SK-N-SH treated with all-trans-retinoic acid at 6 μM for 48 hours (cell line): ENCODE data around the gene FOXL2NB.

Experiments
- ATAC-seq: fragments of 200-7000 bp; cut with Tn5 transposase; 3 replicates; pipeline ENCODE4 v1.9.1; 2020; ENCODE audit warnings: mild to moderate bottlenecking, moderate library complexity
- BACH2 ChIP-seq: fragments of 250-450 bp; sonication (Bioruptor Pico); IDR thresholded peaks from 2 replicates; pipeline ENCODE4 v1.9.0; 2021; ENCODE audit warnings: mild to moderate bottlenecking, borderline replicate concordance
- CREB5 ChIP-seq: fragments of 250-450 bp; sonication (Bioruptor Pico); IDR thresholded peaks from 2 replicates; pipeline ENCODE4 v1.5.1; 2020; ENCODE audit warnings: low read depth, mild to moderate bottlenecking, moderate library complexity
- CSDC2 ChIP-seq: fragments of 250-450 bp; sonication (Bioruptor Pico); IDR thresholded peaks from 2 replicates; pipeline ENCODE4 v1.5.0; 2020; ENCODE audit warnings: mild to moderate bottlenecking, moderate library complexity
- CSRNP3 ChIP-seq: fragments of 250-450 bp; sonication (Bioruptor Pico); IDR thresholded peaks from 2 replicates; pipeline ENCODE4 v1.5.1; 2021; ENCODE audit warnings: mild to moderate bottlenecking, moderate library complexity
- ESRRG ChIP-seq: fragments of 250-450 bp; sonication (Bioruptor Pico); IDR thresholded peaks from 2 replicates; pipeline ENCODE4 v1.6.1; 2021; ENCODE audit warnings: mild to moderate bottlenecking
- GLIS3 ChIP-seq: fragments of 250-450 bp; sonication (Bioruptor Pico); IDR thresholded peaks from 2 replicates; pipeline ENCODE4 v1.5.0; 2020; ENCODE audit warnings: mild to moderate bottlenecking, moderate library complexity
- ISL1 ChIP-seq: fragments of 250-450 bp; sonication (Bioruptor Pico); IDR thresholded peaks from 2 replicates; pipeline ENCODE4 v2.1.2; 2022; ENCODE audit warnings: mild to moderate bottlenecking, moderate library complexity
- OSR1 ChIP-seq: fragments of 250-450 bp; sonication (Bioruptor Pico); IDR thresholded peaks from 2 replicates; pipeline ENCODE4 v1.8.0; 2022; ENCODE audit warnings: moderate library complexity, mild to moderate bottlenecking, inconsistent platforms
- PATZ1 ChIP-seq: fragments of 250-450 bp; sonication (Bioruptor Pico); IDR thresholded peaks from 2 replicates; pipeline ENCODE4 v1.8.0; 2020; ENCODE audit warnings: mild to moderate bottlenecking, moderate library complexity, borderline replicate concordance
- POU6F1 ChIP-seq: fragments of 250-450 bp; sonication (Bioruptor Pico); IDR thresholded peaks from 2 replicates; pipeline ENCODE4 v1.8.0; 2021; ENCODE audit warnings: low read depth, mild to moderate bottlenecking, moderate library complexity, borderline replicate concordance
- PPARA ChIP-seq: fragments of 250-450 bp; sonication (Bioruptor Pico); IDR thresholded peaks from 2 replicates; pipeline ENCODE4 v1.5.0; 2020; ENCODE audit warnings: mild to moderate bottlenecking, borderline replicate concordance
- RARB ChIP-seq: fragments of 250-450 bp; sonication (Bioruptor Pico); IDR thresholded peaks from 2 replicates; pipeline ENCODE4 v1.8.0; 2021; ENCODE audit warnings: mild to moderate bottlenecking, moderate library complexity
- SNAI2 ChIP-seq: fragments of 250-450 bp; sonication (Bioruptor Pico); IDR thresholded peaks from 2 replicates; pipeline ENCODE4 v1.5.0; 2020; ENCODE audit warnings: mild to moderate bottlenecking, moderate library complexity
- TCF4 ChIP-seq: fragments of 250-450 bp; sonication (Bioruptor Pico); IDR thresholded peaks from 2 replicates; pipeline ENCODE4 v1.8.0; 2021; ENCODE audit warnings: mild to moderate bottlenecking, moderate library complexity, borderline replicate concordance
- TOX ChIP-seq: fragments of 250-450 bp; sonication (Bioruptor Pico); IDR thresholded peaks from 2 replicates; pipeline ENCODE4 v1.8.0; 2021; ENCODE audit warnings: mild to moderate bottlenecking, moderate library complexity, borderline replicate concordance
- TSHZ2 ChIP-seq: fragments of 250-450 bp; sonication (Bioruptor Pico); IDR thresholded peaks from 2 replicates; pipeline ENCODE4 v1.5.0; 2020; ENCODE audit warnings: mild to moderate bottlenecking, moderate library complexity
- ZC3H10 ChIP-seq: fragments of 250-450 bp; sonication (Bioruptor Pico); IDR thresholded peaks from 2 replicates; pipeline ENCODE4 v1.5.1; 2021; ENCODE audit warnings: mild to moderate bottlenecking, moderate library complexity
- ZFP3 ChIP-seq: fragments of 250-450 bp; sonication (Bioruptor Pico); IDR thresholded peaks from 2 replicates; pipeline ENCODE4 v1.5.0; 2020; ENCODE audit warnings: mild to moderate bottlenecking, moderate library complexity
- ZFP30 ChIP-seq: fragments of 450-650 bp; formaldehyde crosslinking; IDR thresholded peaks from 2 replicates; pipeline ENCODE4 v1.5.0; 2022; ENCODE audit warnings: mild to moderate bottlenecking, moderate library complexity
- ZNF565 ChIP-seq: fragments of 450-650 bp; formaldehyde crosslinking; conservative IDR thresholded peaks from 2 replicates; pipeline ENCODE4 v1.5.0; 2020; ENCODE audit warnings: low read depth, mild to moderate bottlenecking, moderate library complexity
- ZNF70 ChIP-seq: fragments of 450-650 bp; formaldehyde crosslinking; IDR thresholded peaks from 2 replicates; pipeline ENCODE4 v1.5.0; 2020; ENCODE audit warnings: mild to moderate bottlenecking, moderate library complexity
- ZNF8 ChIP-seq: fragments of 450-650 bp; formaldehyde crosslinking; IDR thresholded peaks from 2 replicates; pipeline ENCODE4 v1.5.0; 2020; ENCODE audit warnings: mild to moderate bottlenecking, moderate library complexity

Gene FOXL2NB

GRCh38 chr3:138960417-138960852 lies 13.4 kb downstream of the FOXL2NB start:
- TF ChIP-seq POU6F1 (no peak), ZNF8 (CRISPR knock-in tag) (no peak), CREB5 (CRISPR knock-in tag) (no peak), TOX (no peak), GLIS3 (CRISPR knock-in tag) (no peak), ZNF565 (no peak), OSR1 (CRISPR knock-in tag) (no peak), PATZ1 (CRISPR knock-in tag) (no peak), PPARA (CRISPR knock-in tag) (no peak), ZNF70 (CRISPR knock-in tag) (no peak), RARB (no peak), ZC3H10 (CRISPR knock-in tag) (no peak), ZFP3 (no peak), ESRRG (CRISPR knock-in tag) (no peak), TCF4 (CRISPR knock-in tag) (no peak), ZFP30 (CRISPR knock-in tag) (no peak), BACH2 (CRISPR knock-in tag) (no peak), CSDC2 (CRISPR knock-in tag) (no peak), SNAI2 (CRISPR knock-in tag) (no peak)
- no peak; the same call in 2 of the 3 replicates for ATAC-seq

- ATAC-seq: no peak
- TF ChIP-seq TCF4 (CRISPR knock-in tag) (no peak), ISL1 (CRISPR knock-in tag) (no peak), OSR1 (CRISPR knock-in tag) (no peak), ZNF8 (CRISPR knock-in tag) (no peak), ZNF70 (CRISPR knock-in tag) (no peak), RARB (no peak), PPARA (CRISPR knock-in tag) (no peak), ZFP30 (CRISPR knock-in tag) (no peak), ZC3H10 (CRISPR knock-in tag) (no peak), GLIS3 (CRISPR knock-in tag) (no peak), SNAI2 (CRISPR knock-in tag) (no peak)
Measured at GRCh38 chr3:138962854-138963560, 16.0 kb downstream of the FOXL2NB start.

GRCh38 chr3:138964264-138964663 lies 17.2 kb downstream of the FOXL2NB start:
- ATAC-seq: no peak
- TF ChIP-seq TOX: no peak
- no peak for TF ChIP-seq ZNF8 (CRISPR knock-in tag)
- TF ChIP-seq OSR1 (CRISPR knock-in tag): no peak
- no peak for TF ChIP-seq GLIS3 (CRISPR knock-in tag)
- no peak for TF ChIP-seq ZFP3
- no peak for TF ChIP-seq PPARA (CRISPR knock-in tag)
- TF ChIP-seq ZC3H10 (CRISPR knock-in tag): no peak
- TF ChIP-seq ZNF565: no peak
- TF ChIP-seq ZFP30 (CRISPR knock-in tag): no peak
- TF ChIP-seq TCF4 (CRISPR knock-in tag): no peak
- TF ChIP-seq ZNF70 (CRISPR knock-in tag): no peak
- no peak for TF ChIP-seq TSHZ2 (CRISPR knock-in tag)
- no peak for TF ChIP-seq POU6F1
- no peak for TF ChIP-seq BACH2 (CRISPR knock-in tag)
- TF ChIP-seq CREB5 (CRISPR knock-in tag): no peak
- no peak for TF ChIP-seq CSRNP3 (CRISPR knock-in tag)
- TF ChIP-seq SNAI2 (CRISPR knock-in tag): no peak
- TF ChIP-seq ESRRG (CRISPR knock-in tag): no peak
- no peak for TF ChIP-seq RARB
